OCI-LY7 (cell line): ENCODE measurements around the gene RNF126.

Experiments
- EZH2phosphoT487 ChIP-seq: fragments of 200-600 bp; sonication (generic); IDR thresholded peaks from 2 replicates; pipeline ENCODE4 v1.6.1; 2018; ENCODE audit warnings: low read depth, borderline replicate concordance, mild to moderate bottlenecking, mixed run types, antibody characterized with exemption, low read length, moderate library complexity, mixed read lengths
- TF ChIP-seq, protein P1 (sequence below): fragments of 200-600 bp; sonication (generic); conservative IDR thresholded peaks from 2 replicates; pipeline ENCODE4 v1.5.1; 2014; ENCODE audit warnings: mild to moderate bottlenecking, antibody characterized with exemption, low read length, moderate library complexity, mixed read lengths

DNA sequence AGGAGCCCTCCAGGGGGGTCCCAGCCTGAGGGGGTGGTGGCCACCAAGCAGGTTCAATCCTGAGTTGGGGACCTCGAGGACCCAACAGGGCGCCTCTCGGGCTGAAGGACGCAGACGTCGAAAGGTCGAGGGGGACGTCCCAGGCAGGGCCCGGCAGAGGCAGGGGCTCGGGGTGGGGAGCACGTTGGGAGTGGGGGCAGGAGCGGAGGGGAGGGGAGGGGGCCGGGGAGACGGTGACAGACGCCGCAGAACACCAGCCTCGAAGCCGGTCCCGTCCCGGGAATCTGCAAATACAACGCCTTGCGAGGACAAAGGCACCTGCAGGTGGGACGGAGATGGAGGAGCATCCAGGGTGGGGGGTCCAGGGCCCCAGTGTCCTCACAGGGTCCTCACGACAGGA, 19.3 kb downstream of the RNF126 start:
- TF ChIP-seq, protein P1, sequence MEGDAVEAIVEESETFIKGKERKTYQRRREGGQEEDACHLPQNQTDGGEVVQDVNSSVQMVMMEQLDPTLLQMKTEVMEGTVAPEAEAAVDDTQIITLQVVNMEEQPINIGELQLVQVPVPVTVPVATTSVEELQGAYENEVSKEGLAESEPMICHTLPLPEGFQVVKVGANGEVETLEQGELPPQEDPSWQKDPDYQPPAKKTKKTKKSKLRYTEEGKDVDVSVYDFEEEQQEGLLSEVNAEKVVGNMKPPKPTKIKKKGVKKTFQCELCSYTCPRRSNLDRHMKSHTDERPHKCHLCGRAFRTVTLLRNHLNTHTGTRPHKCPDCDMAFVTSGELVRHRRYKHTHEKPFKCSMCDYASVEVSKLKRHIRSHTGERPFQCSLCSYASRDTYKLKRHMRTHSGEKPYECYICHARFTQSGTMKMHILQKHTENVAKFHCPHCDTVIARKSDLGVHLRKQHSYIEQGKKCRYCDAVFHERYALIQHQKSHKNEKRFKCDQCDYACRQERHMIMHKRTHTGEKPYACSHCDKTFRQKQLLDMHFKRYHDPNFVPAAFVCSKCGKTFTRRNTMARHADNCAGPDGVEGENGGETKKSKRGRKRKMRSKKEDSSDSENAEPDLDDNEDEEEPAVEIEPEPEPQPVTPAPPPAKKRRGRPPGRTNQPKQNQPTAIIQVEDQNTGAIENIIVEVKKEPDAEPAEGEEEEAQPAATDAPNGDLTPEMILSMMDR = no peak
- TF ChIP-seq EZH2phosphoT487 = no peak
